ENCODE results near the gene NADSYN1. TPM values are rescaled to one million over a fixed set of nuclear protein-coding genes. Genes with fewer than 3 reads are reported as not detected.

NADSYN1 gene
- total and polyA plus RNA-seq, 2 donors from 2014 or later = 34.9 to 72.9 TPM

DNA sequence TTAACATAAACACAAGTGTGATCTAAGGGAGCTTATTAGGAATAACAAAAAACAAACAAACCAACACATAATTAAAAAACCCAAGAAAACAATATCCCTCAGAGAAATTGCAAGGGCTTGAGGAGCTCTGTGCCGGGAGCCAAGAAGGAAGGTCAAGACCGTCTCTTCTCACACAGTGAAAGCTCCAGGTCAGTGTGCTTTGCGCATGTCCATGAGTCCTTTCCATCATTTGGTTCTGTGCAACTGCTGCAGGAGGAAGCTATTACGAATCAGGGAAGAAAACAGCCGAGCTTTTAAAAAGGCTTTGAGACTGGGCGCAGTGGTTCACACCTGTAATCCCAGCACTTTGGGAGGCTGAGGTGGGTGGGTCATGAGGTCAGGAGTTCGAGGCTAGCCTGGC, 89.4 kb downstream of the NADSYN1 start:
- TF ChIP-seq, protein P1, sequence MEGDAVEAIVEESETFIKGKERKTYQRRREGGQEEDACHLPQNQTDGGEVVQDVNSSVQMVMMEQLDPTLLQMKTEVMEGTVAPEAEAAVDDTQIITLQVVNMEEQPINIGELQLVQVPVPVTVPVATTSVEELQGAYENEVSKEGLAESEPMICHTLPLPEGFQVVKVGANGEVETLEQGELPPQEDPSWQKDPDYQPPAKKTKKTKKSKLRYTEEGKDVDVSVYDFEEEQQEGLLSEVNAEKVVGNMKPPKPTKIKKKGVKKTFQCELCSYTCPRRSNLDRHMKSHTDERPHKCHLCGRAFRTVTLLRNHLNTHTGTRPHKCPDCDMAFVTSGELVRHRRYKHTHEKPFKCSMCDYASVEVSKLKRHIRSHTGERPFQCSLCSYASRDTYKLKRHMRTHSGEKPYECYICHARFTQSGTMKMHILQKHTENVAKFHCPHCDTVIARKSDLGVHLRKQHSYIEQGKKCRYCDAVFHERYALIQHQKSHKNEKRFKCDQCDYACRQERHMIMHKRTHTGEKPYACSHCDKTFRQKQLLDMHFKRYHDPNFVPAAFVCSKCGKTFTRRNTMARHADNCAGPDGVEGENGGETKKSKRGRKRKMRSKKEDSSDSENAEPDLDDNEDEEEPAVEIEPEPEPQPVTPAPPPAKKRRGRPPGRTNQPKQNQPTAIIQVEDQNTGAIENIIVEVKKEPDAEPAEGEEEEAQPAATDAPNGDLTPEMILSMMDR (IDR thresholded peaks at IDR 0.05; ENCODE audit: borderline replicate concordance, extremely low read depth, insufficient read depth) = no peak
- Histone ChIP-seq H3K4me1 (ENCODE audit: control insufficient read depth in 2 of 3, insufficient read depth in 2 of 3, low read depth in 1 of 3, low read length in 3 of 3) (no peaks in the 10 kb centered on the region), H3K27me3 (ENCODE audit: control insufficient read depth, insufficient read depth, low read length) (no peaks in the 10 kb centered on the region), H3K36me3 (ENCODE audit: control insufficient read depth in 2 of 3, insufficient read depth in 3 of 3, low read length in 3 of 3) (no peaks in the 10 kb centered on the region), H3K9me3 (ENCODE audit: control insufficient read depth in 2 of 3, insufficient read depth in 1 of 3, low read length in 3 of 3) (no peaks in the 10 kb centered on the region), H3K9ac (ENCODE audit: low read length in 3 of 3) (no peak overlapping the region), H3K4me3 (ENCODE audit: low read length in 3 of 3) (no peak overlapping the region), H3K27ac (ENCODE audit: low read depth in 2 of 2, low read length in 2 of 2) (no peak overlapping the region)
- DNase-seq (no peak), FAIRE-seq (no peak)
- intact Hi-C loops (cut with DNase I) = no loop called here

DNA sequence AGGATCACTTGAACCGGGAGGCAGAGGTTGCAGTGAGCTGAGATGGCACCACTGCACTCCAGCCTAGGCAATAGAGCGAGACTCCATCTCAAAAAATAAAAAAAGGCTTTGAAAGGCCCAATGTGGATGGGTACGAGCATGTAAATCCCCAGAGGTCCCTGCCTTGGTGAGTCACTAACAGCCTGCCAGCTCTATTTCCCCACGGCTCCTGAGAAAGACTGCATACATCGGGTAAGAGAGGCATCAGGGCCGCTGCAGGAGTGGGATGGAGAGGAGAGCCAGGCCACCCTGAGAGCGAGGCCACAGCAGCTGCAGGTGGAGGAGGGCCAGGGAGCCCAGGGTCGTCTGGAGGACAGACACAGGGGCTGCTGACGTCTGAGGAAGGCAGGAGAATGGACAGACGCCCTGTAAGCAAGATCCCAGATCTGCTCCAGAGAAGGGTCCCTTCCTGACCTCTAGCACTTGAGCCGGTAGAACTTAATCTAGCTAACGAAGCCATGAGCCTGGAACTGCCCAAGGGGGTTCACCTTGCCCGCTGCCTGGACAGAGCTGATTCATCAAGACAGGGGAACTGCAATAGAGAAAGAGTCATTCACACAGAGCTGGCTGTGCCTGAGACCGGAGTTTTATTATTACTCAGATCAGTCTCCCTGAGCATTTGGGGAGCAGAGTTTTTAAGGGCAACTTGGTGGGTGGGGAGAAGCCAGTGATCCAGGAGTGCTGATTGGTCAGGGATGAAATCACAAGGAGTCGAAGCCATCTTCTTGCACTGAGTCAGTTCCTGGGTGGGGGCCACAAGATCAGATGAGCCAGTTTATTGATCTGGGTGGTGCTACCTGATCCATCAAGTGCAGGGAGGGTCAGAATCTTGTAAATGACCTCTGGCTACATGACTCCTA, 90.1 kb downstream of the NADSYN1 start:
- Histone ChIP-seq H3K27me3 (ENCODE audit: control insufficient read depth, insufficient read depth, low read length) (no peaks in the 10 kb centered on the region), H3K36me3 (ENCODE audit: control insufficient read depth in 2 of 3, insufficient read depth in 3 of 3, low read length in 3 of 3) (no peaks in the 10 kb centered on the region), H3K9ac (ENCODE audit: low read length in 3 of 3) (no peak overlapping the region), H3K4me3 (ENCODE audit: low read length in 3 of 3) (no peak overlapping the region), H3K4me1 (ENCODE audit: control insufficient read depth in 2 of 3, insufficient read depth in 2 of 3, low read depth in 1 of 3, low read length in 3 of 3) (no peaks in the 10 kb centered on the region), H3K27ac (ENCODE audit: low read depth in 2 of 2, low read length in 2 of 2) (no peak overlapping the region), H3K9me3 (ENCODE audit: control insufficient read depth in 2 of 3, insufficient read depth in 1 of 3, low read length in 3 of 3) (no peaks in the 10 kb centered on the region)
- DNase-seq = no peak
- TF ChIP-seq, protein P1 (IDR thresholded peaks at IDR 0.05; ENCODE audit: borderline replicate concordance, extremely low read depth, insufficient read depth) = no peak
- intact Hi-C loops (cut with DNase I) = no loop called here
- no peak for FAIRE-seq

- H3K4me3 ChIP-seq (ENCODE audit: low read length in 3 of 3) = no peak overlapping the region
- TF ChIP-seq, protein P1 (IDR thresholded peaks at IDR 0.05; ENCODE audit: borderline replicate concordance, extremely low read depth, insufficient read depth) = no peak
- H3K4me1 ChIP-seq (ENCODE audit: control insufficient read depth in 2 of 3, insufficient read depth in 2 of 3, low read depth in 1 of 3, low read length in 3 of 3) = no peaks in the 10 kb centered on the region
- DNase-seq (no peak), FAIRE-seq (no peak)
- intact Hi-C loops (cut with DNase I) = no loop called here
- H3K36me3 ChIP-seq (ENCODE audit: control insufficient read depth in 2 of 3, insufficient read depth in 3 of 3, low read length in 3 of 3) = no peaks in the 10 kb centered on the region
- no peaks in the 10 kb centered on the region for H3K27me3 ChIP-seq (ENCODE audit: control insufficient read depth, insufficient read depth, low read length)
- no peaks in the 10 kb centered on the region for H3K9me3 ChIP-seq (ENCODE audit: control insufficient read depth in 2 of 3, insufficient read depth in 1 of 3, low read length in 3 of 3)
- H3K27ac ChIP-seq (ENCODE audit: low read depth in 2 of 2, low read length in 2 of 2) = no peak overlapping the region
- H3K9ac ChIP-seq (ENCODE audit: low read length in 3 of 3) = no peak overlapping the region
Measured at GRCh38 chr11:71543866-71544265, 90.9 kb downstream of the NADSYN1 start.
